ENCODE measurements around the gene CDK11A. TPM values are rescaled to one million over a fixed set of nuclear protein-coding genes. Genes with fewer than 3 reads are reported as not detected.

Gene CDK11A
- total and polyA plus RNA-seq, 2 of the 8 experiments (the other 6 are each of a cell fraction or from before 2014, with no cell fraction given): 15.0 to 45.6 TPM

- Histone ChIP-seq H2AFZ (ENCODE audit: low read length) (no peak overlapping the region), H3K14ac (ENCODE audit: insufficient read length) (no peak overlapping the region), H3K23ac (ENCODE audit: insufficient read length) (no peak overlapping the region), H3K9me3 (ENCODE audit: insufficient read depth in 2 of 2, low read depth in 1 of 2, low read length in 1 of 2) (no peaks in the 10 kb centered on the region), H2BK12ac (ENCODE audit: low read depth, low read length) (no peak overlapping the region), H3K4me2 (ENCODE audit: insufficient read depth in 1 of 2, low read depth in 2 of 2, low read length in 2 of 2) (no peak overlapping the region), H3K79me2 (ENCODE audit: control insufficient read depth in 1 of 2, insufficient read depth in 2 of 2, low read length in 2 of 2) (no peaks in the 10 kb centered on the region), H2BK15ac (ENCODE audit: low read length) (no peak overlapping the region), H3K27ac (ENCODE audit: low read depth, low read length) (no peak overlapping the region), H4K8ac (ENCODE audit: extremely low read depth, insufficient read depth, low read length) (no peak overlapping the region), H4K91ac (replicated peaks; ENCODE audit: insufficient read length, low read length) (no peak overlapping the region), H2AK5ac (ENCODE audit: low read depth, low read length) (no peak overlapping the region), H2BK5ac (ENCODE audit: low read depth, low read length) (no peak overlapping the region), H3K4ac (replicated peaks; ENCODE audit: insufficient read length, low read depth, low read length) (no peak overlapping the region), H3K36me3 (ENCODE audit: control insufficient read depth in 2 of 4, insufficient read depth in 4 of 4, low read length in 3 of 4) (peaks cover 0 to 30% (median 9%) of the 10 kb centered on the region in 4 experiments; a peak in 4 of 8 replicates), H3K9ac (replicated peaks in 1 of 4; ENCODE audit: extremely low read depth in 1 of 4, low read depth in 3 of 4, low read length in 3 of 4) (no peak overlapping the region), H3K4me3 (ENCODE audit: extremely low read depth in 1 of 4, insufficient read depth in 2 of 4, low read depth in 3 of 4, low read length in 4 of 4) (no peak overlapping the region), H2BK120ac (replicated peaks; ENCODE audit: low read depth, low read length) (no peak overlapping the region), H3K27me3 (replicated peaks in 1 of 4; ENCODE audit: control insufficient read depth in 3 of 4, extremely low read depth in 1 of 4, insufficient read depth in 3 of 4, low read length in 3 of 4) (no peaks in the 10 kb centered on the region), H4K5ac (ENCODE audit: insufficient read length, low read depth, low read length) (no peak overlapping the region), H3K79me1 (ENCODE audit: low read depth, low read length) (no peaks in the 10 kb centered on the region), H3K4me1 (replicated peaks in 1 of 4; ENCODE audit: control insufficient read depth in 3 of 4, insufficient read depth in 4 of 4, low read length in 3 of 4) (no peaks in the 10 kb centered on the region), H3K18ac (ENCODE audit: extremely low read depth, low read length) (no peak overlapping the region), H3K56ac (replicated peaks; ENCODE audit: insufficient read length, low read depth, low read length) (no peak overlapping the region), H4K20me1 (replicated peaks in 1 of 2; ENCODE audit: control insufficient read depth in 1 of 2, insufficient read depth in 2 of 2, low read length in 2 of 2) (peaks cover 0 to 6% of the 10 kb centered on the region in 2 experiments), H3K23me2 (ENCODE audit: low read depth, low read length) (no peaks in the 10 kb centered on the region), H2BK20ac (ENCODE audit: low read length) (no peak overlapping the region)
- TF ChIP-seq CREB1 (IDR thresholded peaks at IDR 0.05): no peak
- no peak for TF ChIP-seq FOSL1 (IDR thresholded peaks at IDR 0.05; ENCODE audit: insufficient read depth, low read depth, low read length)
- TF ChIP-seq TBP (IDR thresholded peaks at IDR 0.05; ENCODE audit: low read depth, low read length): no peak
- TF ChIP-seq MAX (IDR thresholded peaks at IDR 0.05): no peak
- no peak for TF ChIP-seq USF2 (IDR thresholded peaks at IDR 0.05; ENCODE audit: low read length)
- no peak for TF ChIP-seq BCL11A (IDR thresholded peaks at IDR 0.05; ENCODE audit: low read depth in 2 of 2, low read length in 2 of 2)
- TF ChIP-seq RFX5 (IDR thresholded peaks at IDR 0.05; ENCODE audit: borderline replicate concordance, low read depth, low read length): no peak
- TF ChIP-seq SRF (IDR thresholded peaks at IDR 0.05; ENCODE audit: low read depth, low read length): no peak
- no peak for TF ChIP-seq POU5F1 (IDR thresholded peaks at IDR 0.05; ENCODE audit: low read depth, low read length)
- no peak for TF ChIP-seq CEBPB (IDR thresholded peaks at IDR 0.05; ENCODE audit: low read depth, low read length)
- no peak for FAIRE-seq
- no peak for DNase-seq (ENCODE audit: low read depth in 1 of 2, low spot score in 2 of 2)
- ChIA-PET CTCF (ENCODE audit: partially characterized antibody) (interaction anchor here (4.4 kb wide), 1 partner anchor 7 kb away, joined by 24 read pairs; no protein-coding TSS in a partner anchor), POLR2A (ENCODE audit: partially characterized antibody) (interaction anchor here (1.4 kb wide), 1 partner anchor 12 kb away, joined by 3 read pairs; no protein-coding TSS in a partner anchor)
- 89% methylated on average over 27 of the region's 27 CpGs; no CpG with 5 or more reads in 1 of the 2 experiments for WGBS, 2 experiments (ENCODE audit: extremely low coverage in 1 of 2, insufficient coverage in 1 of 2, insufficient read length in 1 of 2, insufficient replicate concordance in 2 of 2, low coverage in 1 of 2, low lambda C conversion rate in 2 of 2, missing lambda C conversion rate in 1 of 2)
Observed at GRCh38 chr1:1671365-1672119, 52.6 kb downstream of the CDK11A start.
